Keratinocyte (primary cell): Measurements from ENCODE around the gene RIPOR2. TPM values are rescaled to one million over a fixed set of nuclear protein-coding genes. Genes with fewer than 3 reads are reported as not detected.

ENCODE experiments used
- DNase-seq: peaks from one replicate; pipeline ENCODE4 v3.0.0-alpha.2; 2011; ENCODE audit warnings: low read depth, missing footprints, low spot score
- FAIRE-seq: peaks from 2 replicates; lab custom pipeline; 2011; peaks lifted over from hg19 to GRCh38; lab: Jason Lieb, UNC
- H2AFZ ChIP-seq: 2 replicates; pipeline ENCODE4 v1.6.0; 2012; ENCODE audit warnings: low read length, control low read depth, inconsistent platforms; ENCODE audit not compliant: control insufficient read depth
- H3K27ac ChIP-seq: 2 replicates; pipeline ENCODE4 v1.5.1; 2011; ENCODE audit warnings: low read length; ENCODE audit not compliant: control insufficient read depth, insufficient read depth
- H3K27me3 ChIP-seq: 3 replicates; pipeline ENCODE4 v1.6.0; 2011; ENCODE audit warnings: low read length; ENCODE audit not compliant: control insufficient read depth, insufficient read depth; ENCODE audit errors: extremely low read depth
- H3K36me3 ChIP-seq, 2 experiments: 2 replicates in 1 of 2; 3 replicates in 1 of 2; pipeline ENCODE4 v1.5.1; 2011; ENCODE audit warnings: low read length in 2 of 2, mild to moderate bottlenecking in 1 of 2; ENCODE audit not compliant: control insufficient read depth in 2 of 2, insufficient read depth in 2 of 2; ENCODE audit errors: extremely low read depth in 1 of 2
- H3K4me1 ChIP-seq: 3 replicates; pipeline ENCODE4 v1.5.1; 2011; ENCODE audit warnings: low read length; ENCODE audit not compliant: control insufficient read depth, insufficient read depth; ENCODE audit errors: extremely low read depth
- H3K4me2 ChIP-seq: 3 replicates; pipeline ENCODE4 v1.6.0; 2011; ENCODE audit warnings: low read depth, low read length; ENCODE audit not compliant: control insufficient read depth, insufficient read depth; ENCODE audit errors: extremely low read depth
- H3K4me3 ChIP-seq, 3 experiments: fragments of 200-600 bp in 1 of 3; sonication (generic) in 1 of 3; 2 replicates in 2 of 3; 3 replicates in 1 of 3; pipeline ENCODE4 v1.5.1; 2011 to 2016; ENCODE audit warnings: low read length in 3 of 3, mild to moderate bottlenecking in 3 of 3, control low read depth in 2 of 3, inconsistent platforms in 1 of 3, low read depth in 1 of 3, mixed read lengths in 1 of 3, mixed run types in 1 of 3, moderate library complexity in 1 of 3; ENCODE audit not compliant: control insufficient read depth in 2 of 3, insufficient read depth in 2 of 3; ENCODE audit errors: extremely low read depth in 1 of 3
- H3K79me2 ChIP-seq: 2 replicates; pipeline ENCODE4 v1.6.0; 2012; ENCODE audit warnings: low read length; ENCODE audit not compliant: control insufficient read depth, insufficient read depth
- H3K9ac ChIP-seq: 3 replicates; pipeline ENCODE4 v1.6.0; 2011; ENCODE audit warnings: low read length; ENCODE audit not compliant: control insufficient read depth, insufficient read depth; ENCODE audit errors: extremely low read depth
- H3K9me1 ChIP-seq: 3 replicates; pipeline ENCODE4 v1.6.0; 2011; ENCODE audit warnings: low read length; ENCODE audit not compliant: control insufficient read depth, insufficient read depth; ENCODE audit errors: extremely low read depth
- H3K9me3 ChIP-seq: 2 replicates; pipeline ENCODE4 v1.5.1; 2012; ENCODE audit warnings: low read depth, low read length; ENCODE audit not compliant: control insufficient read depth
- H4K20me1 ChIP-seq: 3 replicates; pipeline ENCODE4 v1.6.0; 2011; ENCODE audit warnings: low read length; ENCODE audit not compliant: control insufficient read depth, insufficient read depth; ENCODE audit errors: extremely low read depth
- EZH2 ChIP-seq: IDR thresholded peaks from one replicate; pipeline ENCODE4 v1.6.1; 2012; ENCODE audit warnings: inconsistent platforms, mild to moderate bottlenecking, low read length, moderate library complexity
- dilution Hi-C: fragments of 300-500 bp; cut with MboI; formaldehyde crosslinking; loops from one replicate; pipeline ENCODE4 v1.7.0; 2020; ENCODE audit warnings: low sequenced_read_pairs; ENCODE audit not compliant: extremely low pct_ligation_motif_present
- polyA plus RNA-seq, 5 experiments: library from polyadenylated mRNA; depleted of rRNA in 3 of 5; stranded (reverse) in 3 of 5; stranded (forward) in 1 of 5; unstranded in 1 of 5; fragments of >200 nt; gene quantifications; 1 replicate in 1 of 5; 2 replicates in 3 of 5; 3 replicates in 1 of 5; pipeline versions ENCODE4 v1.2.1 to v1.2.3, GENCODE V29; 2011 to 2012; ENCODE audit warnings: missing spikeins in 2 of 5, low read depth in 1 of 5, low replicate concordance in 1 of 5
- TF ChIP-seq, protein P1 (sequence below), 3 experiments: IDR thresholded peaks in 1 of 3; conservative IDR thresholded peaks in 1 of 3; optimal IDR thresholded peaks in 1 of 3; 2 replicates in 2 of 3; 3 replicates in 1 of 3; pipeline versions ENCODE3 to v1.5.1; 2011; ENCODE audit warnings: low read length in 3 of 3, mild to moderate bottlenecking in 3 of 3, moderate library complexity in 2 of 3, control low read depth in 1 of 3, inconsistent platforms in 1 of 3; ENCODE audit not compliant: insufficient read depth in 2 of 3; ENCODE audit errors: extremely low read depth in 1 of 3

The RIPOR2 gene
- polyA plus RNA-seq, 1 donor (not counting 4 experiments of a cell fraction or from before 2014, with no cell fraction given) = 0.07 TPM

DNA sequence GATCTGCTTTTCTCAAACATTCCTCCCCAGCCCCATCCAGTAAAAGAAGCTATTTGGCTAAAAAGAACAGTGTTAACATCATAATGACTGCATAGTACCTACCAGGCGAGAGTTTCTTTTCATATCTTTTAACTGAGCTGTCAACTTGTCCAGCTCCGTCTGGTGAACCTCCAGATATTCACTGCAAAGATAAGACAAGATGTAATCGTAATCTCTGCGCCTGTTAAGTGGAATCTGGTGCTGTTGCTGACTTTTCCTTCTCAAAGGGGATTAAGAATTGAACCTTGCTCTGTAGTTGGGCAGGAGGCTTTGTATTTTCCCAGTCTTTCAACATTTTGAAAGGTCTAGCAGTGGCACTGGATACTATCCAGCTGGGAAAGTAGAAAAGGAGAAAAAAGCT is 63.0 kb downstream of the RIPOR2 start:
- Histone ChIP-seq H3K4me2 (no peak overlapping the region), H3K9me3 (no peaks in the 10 kb centered on the region), H3K79me2 (no peaks in the 10 kb centered on the region), H3K36me3 (no peaks in the 10 kb centered on the region), H3K27me3 (no peaks in the 10 kb centered on the region), H3K4me1 (no peaks in the 10 kb centered on the region), H4K20me1 (no peaks in the 10 kb centered on the region), H3K4me3 (no peak overlapping the region), H3K9ac (no peak overlapping the region), H3K9me1 (no peaks in the 10 kb centered on the region), H2AFZ (no peak overlapping the region), H3K27ac (no peak overlapping the region)
- dilution Hi-C loops = loop anchor here (25.0 kb wide), 1 partner anchor 115 kb away; no protein-coding TSS in a partner anchor
- FAIRE-seq = no peak
- DNase-seq = no peak
- TF ChIP-seq EZH2 = no peak
- TF ChIP-seq, protein P1, sequence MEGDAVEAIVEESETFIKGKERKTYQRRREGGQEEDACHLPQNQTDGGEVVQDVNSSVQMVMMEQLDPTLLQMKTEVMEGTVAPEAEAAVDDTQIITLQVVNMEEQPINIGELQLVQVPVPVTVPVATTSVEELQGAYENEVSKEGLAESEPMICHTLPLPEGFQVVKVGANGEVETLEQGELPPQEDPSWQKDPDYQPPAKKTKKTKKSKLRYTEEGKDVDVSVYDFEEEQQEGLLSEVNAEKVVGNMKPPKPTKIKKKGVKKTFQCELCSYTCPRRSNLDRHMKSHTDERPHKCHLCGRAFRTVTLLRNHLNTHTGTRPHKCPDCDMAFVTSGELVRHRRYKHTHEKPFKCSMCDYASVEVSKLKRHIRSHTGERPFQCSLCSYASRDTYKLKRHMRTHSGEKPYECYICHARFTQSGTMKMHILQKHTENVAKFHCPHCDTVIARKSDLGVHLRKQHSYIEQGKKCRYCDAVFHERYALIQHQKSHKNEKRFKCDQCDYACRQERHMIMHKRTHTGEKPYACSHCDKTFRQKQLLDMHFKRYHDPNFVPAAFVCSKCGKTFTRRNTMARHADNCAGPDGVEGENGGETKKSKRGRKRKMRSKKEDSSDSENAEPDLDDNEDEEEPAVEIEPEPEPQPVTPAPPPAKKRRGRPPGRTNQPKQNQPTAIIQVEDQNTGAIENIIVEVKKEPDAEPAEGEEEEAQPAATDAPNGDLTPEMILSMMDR (optimal IDR thresholded peaks at IDR 0.05 in 1 of 3, IDR thresholded peaks at IDR 0.05 in 1 of 3, conservative IDR thresholded peaks at IDR 0.05 in 1 of 3; ENCODE audit: extremely low read depth in 1 of 3, insufficient read depth in 2 of 3, low read length in 3 of 3) = no peak

DNA sequence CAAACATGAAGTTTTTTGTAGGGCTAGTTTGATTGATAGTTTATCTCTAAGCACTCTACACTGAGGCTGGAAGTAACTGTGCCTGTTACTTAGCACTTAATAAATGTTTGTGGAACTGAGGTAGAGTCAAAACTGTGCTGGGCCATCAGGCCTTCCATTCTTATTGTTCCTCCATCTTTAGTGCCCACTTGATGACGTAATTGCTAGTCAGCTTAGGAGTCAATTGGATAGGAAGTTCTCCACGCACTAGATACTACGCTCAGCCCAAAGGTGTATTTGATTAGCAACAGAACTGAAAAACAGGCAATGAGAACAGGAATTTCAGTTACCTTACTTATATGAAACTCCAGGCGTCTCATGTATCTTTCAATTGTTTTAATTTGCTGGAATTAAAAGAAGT is 67.0 kb downstream of the RIPOR2 start:
- H3K4me3 ChIP-seq = no peak overlapping the region
- no peaks in the 10 kb centered on the region for H3K27me3 ChIP-seq
- H3K79me2 ChIP-seq = no peaks in the 10 kb centered on the region
- DNase-seq = no peak
- no peaks in the 10 kb centered on the region for H3K36me3 ChIP-seq
- H3K9ac ChIP-seq = no peak overlapping the region
- no peaks in the 10 kb centered on the region for H4K20me1 ChIP-seq
- FAIRE-seq = no peak
- H3K4me2 ChIP-seq = no peak overlapping the region
- no peak overlapping the region for H3K27ac ChIP-seq
- TF ChIP-seq EZH2 = no peak
- TF ChIP-seq, protein P1 (optimal IDR thresholded peaks at IDR 0.05 in 1 of 3, IDR thresholded peaks at IDR 0.05 in 1 of 3, conservative IDR thresholded peaks at IDR 0.05 in 1 of 3; ENCODE audit: extremely low read depth in 1 of 3, insufficient read depth in 2 of 3, low read length in 3 of 3) = no peak
- peaks cover 3% of the 10 kb centered on the region for H3K4me1 ChIP-seq
- no peak overlapping the region for H2AFZ ChIP-seq
- no peaks in the 10 kb centered on the region for H3K9me3 ChIP-seq
- dilution Hi-C loops = loop anchor here (25.0 kb wide), 1 partner anchor 119 kb away; no protein-coding TSS in a partner anchor
- H3K9me1 ChIP-seq = no peaks in the 10 kb centered on the region
